Activated naive CD4-positive, alpha-beta T cell treated with anti-CD3 and anti-CD28 coated beads for 36 hours (primary cell): ENCODE results near the gene DNALI1. TPM values are rescaled to one million over a fixed set of nuclear protein-coding genes. Genes with fewer than 3 reads are reported as not detected.
"Not testable (repeated sequence)": the region's sequence is repeated elsewhere in the genome, so short reads cannot be mapped to it uniquely, and the experiment has no call there.

Experiments
- CTCF ChIA-PET: fragments of 350-600 bp; sonication (Branson Sonifier 250); formaldehyde crosslinking; loops from one replicate; lab custom pipeline; 2021; ENCODE audit warnings: antibody characterized with exemption; lab: Charles Lee
- DNase-seq: peaks from one replicate; pipeline ENCODE4 v3.0.0-alpha.2; 2020
- H3K27ac Mint-ChIP-seq: one replicate; pipeline ENCODE4 v1.8.0; 2021; ENCODE audit warnings: mild to moderate bottlenecking, mixed read lengths
- H3K27me3 Mint-ChIP-seq: one replicate; pipeline ENCODE4 v1.8.0; 2021; ENCODE audit warnings: low read depth, mixed read lengths
- H3K36me3 Mint-ChIP-seq: one replicate; pipeline ENCODE4 v1.8.0; 2021; ENCODE audit warnings: low read depth, mixed read lengths
- H3K4me1 Mint-ChIP-seq: one replicate; pipeline ENCODE4 v1.8.0; 2021; ENCODE audit warnings: low read depth, mixed read lengths
- H3K4me3 Mint-ChIP-seq: one replicate; pipeline ENCODE4 v1.8.0; 2021; ENCODE audit warnings: mild to moderate bottlenecking, moderate library complexity, mixed read lengths
- H3K9me3 Mint-ChIP-seq: one replicate; pipeline ENCODE4 v1.8.0; 2021; ENCODE audit warnings: mixed read lengths
- intact Hi-C: fragments of 100-400 bp; cut with micrococcal nuclease; formaldehyde crosslinking; loops from one replicate; pipeline ENCODE4 v1.15.1; 2023
- total RNA-seq, 2 experiments: library from RNA; stranded (reverse); gene quantifications; one replicate each; pipeline ENCODE4 v1.2.3, GENCODE V29; 2021

The DNALI1 gene
- total RNA-seq, 2 experiments from 2014 or later: not detected

DNA sequence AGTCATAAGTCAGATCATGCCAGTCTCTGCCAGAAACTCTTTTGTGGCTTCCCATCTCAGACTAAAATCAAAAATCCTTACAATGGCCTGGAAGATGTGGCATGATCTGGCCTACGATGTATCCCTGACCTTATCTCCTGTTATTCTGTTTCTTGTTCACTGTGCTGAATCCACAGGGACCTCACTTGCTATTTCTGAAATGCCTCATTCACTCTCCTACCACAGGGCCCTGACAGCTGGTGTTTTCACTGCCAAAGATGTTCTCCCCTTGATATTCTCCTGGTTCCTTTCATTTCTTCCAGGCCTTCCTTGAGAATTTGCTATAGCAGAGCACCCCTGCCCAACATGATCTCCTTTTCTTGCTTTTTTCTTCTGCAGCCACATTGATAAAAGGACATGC, 1.7 kb downstream of the DNALI1 start:
- Mint-ChIP-seq H3K27ac (no peak overlapping the region), H3K4me1 (peaks cover 7% of the 10 kb centered on the region), H3K27me3 (no peaks in the 10 kb centered on the region), H3K36me3 (peaks cover 6% of the 10 kb centered on the region), H3K9me3 (no peaks in the 10 kb centered on the region), H3K4me3 (no peak overlapping the region)
- CTCF ChIA-PET: no interaction called here
- DNase-seq: no peak
- intact Hi-C loops: no loop called here

DNA sequence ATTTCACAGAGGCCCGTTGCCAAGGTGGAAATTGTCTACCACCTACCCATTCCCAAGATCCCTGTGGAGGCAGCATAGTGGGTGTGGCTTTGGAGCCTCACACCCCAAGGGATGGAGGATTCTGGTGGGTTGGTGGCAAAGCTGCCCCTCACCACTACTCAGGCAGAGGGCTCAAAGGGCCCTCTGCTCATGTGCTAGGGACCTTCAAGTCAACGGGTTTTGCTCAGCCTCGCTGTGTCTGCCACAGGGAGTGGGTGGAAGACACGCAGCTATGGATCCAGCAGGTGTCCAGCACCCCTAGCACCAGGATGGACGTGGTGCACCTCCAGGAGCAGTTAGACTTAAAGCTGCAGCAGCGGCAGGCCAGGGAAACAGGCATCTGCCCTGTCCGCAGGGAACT, 2.3 kb downstream of the DNALI1 start:
- intact Hi-C loops: no loop called here
- CTCF ChIA-PET: no interaction called here
- no peak for DNase-seq
- Mint-ChIP-seq H3K27ac (no peak overlapping the region), H3K36me3 (peaks cover 4% of the 10 kb centered on the region), H3K9me3 (no peaks in the 10 kb centered on the region), H3K4me3 (no peak overlapping the region), H3K27me3 (no peaks in the 10 kb centered on the region), H3K4me1 (peaks cover 4% of the 10 kb centered on the region)

DNA sequence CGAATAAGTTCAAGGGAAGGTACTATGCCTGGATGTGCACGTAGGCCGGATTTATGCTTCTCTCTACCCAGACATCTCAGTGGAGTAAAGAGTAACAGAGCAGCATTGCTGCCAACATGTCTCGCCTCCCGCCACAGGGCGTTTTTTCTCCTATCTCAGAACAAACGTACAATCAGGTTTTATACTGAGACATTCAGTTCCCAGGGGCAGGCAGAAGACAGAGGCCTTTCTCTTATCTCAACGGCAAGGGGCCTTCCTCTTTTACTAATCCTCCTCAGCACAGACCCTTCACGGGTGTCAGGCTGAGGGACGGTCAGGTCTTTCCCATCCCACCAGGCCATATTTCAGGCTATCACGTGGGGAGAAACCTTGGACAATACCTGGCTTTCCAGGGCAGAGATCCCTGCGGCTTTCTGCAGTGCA, 3.2 kb downstream of the DNALI1 start:
- CTCF ChIA-PET: interaction anchor here (1.3 kb wide), 1 partner anchor 122 kb away, joined by 4 read pairs; no protein-coding TSS in a partner anchor
- H3K36me3 Mint-ChIP-seq, H3K27me3 Mint-ChIP-seq, H3K4me3 Mint-ChIP-seq, H3K4me1 Mint-ChIP-seq, H3K27ac Mint-ChIP-seq, H3K9me3 Mint-ChIP-seq, intact Hi-C loops, DNase-seq: not testable (repeated sequence)

DNA sequence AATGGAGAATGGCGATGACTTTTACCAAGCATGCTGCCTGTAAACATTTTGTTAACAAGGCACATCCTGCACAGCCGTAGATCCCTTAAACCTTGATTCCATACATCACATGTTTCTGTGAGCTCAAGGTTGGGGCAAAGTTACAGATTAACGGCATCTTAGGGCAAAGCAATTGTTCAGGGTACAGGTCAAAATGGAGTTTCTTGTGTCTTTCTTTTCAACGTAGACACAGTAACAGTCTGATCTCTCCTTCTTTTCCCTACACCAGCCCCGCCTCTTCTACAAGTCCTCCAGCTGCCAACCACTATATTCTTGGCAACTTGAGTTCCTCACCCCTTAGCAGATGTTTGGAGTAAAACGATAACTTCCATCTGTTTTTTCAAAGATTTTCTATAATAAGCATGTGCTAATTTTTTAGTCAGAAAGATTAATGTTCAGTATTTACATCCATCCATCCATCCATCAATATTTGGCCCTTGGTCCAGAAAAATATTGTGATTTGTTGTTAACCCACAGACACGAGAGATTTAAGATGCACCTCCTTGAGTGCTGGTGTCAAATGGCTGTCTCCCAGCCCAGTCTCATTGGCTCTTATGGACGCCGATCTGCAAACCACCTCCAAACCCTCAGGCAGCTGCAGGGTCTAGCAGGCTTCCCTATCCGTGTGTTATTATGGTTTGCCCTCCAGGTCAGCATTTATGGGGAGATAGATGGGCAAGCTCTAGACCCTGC, 3.8 kb downstream of the DNALI1 start:
- H3K36me3 Mint-ChIP-seq: peaks cover 5% of the 10 kb centered on the region

DNA sequence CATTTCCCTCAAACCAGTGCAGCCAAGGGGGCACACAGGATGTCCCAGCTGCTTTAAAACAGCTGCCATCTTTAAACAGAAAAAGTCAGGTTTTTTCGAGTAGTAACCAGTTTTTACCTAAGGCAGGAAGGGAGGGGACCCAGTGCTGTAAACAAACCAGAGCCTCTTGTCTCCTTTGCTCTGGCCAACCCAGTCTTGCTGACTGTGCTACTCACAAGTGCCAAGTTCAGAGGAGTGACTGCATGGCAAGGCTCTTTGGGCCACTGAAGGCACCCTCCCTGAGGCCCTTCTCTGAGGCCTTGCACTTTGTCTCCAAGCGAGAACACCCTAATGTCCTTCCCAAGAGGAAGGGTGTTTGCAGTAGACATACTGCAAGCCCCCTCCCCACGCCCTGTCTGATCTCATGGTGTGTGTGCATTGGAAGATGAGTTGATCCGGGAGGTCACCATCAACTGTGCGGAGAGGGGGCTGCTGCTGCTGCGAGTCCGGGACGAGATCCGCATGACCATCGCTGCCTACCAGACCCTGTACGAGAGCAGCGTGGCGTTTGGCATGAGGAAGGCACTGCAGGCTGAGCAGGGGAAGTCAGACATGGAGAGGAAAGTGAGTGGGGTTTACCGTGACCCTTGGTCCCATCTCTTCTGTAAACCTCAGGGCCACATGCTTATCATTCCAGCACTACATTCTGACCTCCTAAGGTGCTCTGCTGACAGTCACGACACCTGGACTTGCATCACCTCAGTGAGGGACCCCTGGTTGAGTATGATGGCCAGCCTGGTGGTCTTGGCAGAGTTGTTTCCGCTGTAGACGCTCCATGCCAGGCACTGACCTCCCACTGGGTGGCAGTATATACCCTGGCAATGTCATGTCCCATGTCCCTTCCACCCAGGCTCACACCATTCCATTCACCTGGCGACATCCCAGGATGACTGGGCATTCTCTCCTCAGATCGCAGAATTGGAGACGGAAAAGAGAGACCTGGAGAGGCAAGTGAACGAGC, 4.7 kb downstream of the DNALI1 start:
- Mint-ChIP-seq H3K36me3 (peaks cover 5% of the 10 kb centered on the region), H3K9me3 (no peaks in the 10 kb centered on the region), H3K27me3 (no peaks in the 10 kb centered on the region), H3K27ac (no peak overlapping the region), H3K4me1 (peaks cover 2% of the 10 kb centered on the region), H3K4me3 (no peak overlapping the region)
- intact Hi-C loops: loop anchor here (1.0 kb wide), 1 partner anchor 121 kb away; no protein-coding TSS in a partner anchor
- CTCF ChIA-PET: interaction anchor here (0.5 to 1.3 kb wide), 5 partner anchors 47 to 129 kb away, joined by 3 to 4 read pairs (median 3); partner anchors contain the start of gene MEAF6
- DNase-seq: peak; percentile 53

More for the DNA sequence above, 3.8 kb downstream of the DNALI1 start:
- no peak overlapping the region for H3K27ac Mint-ChIP-seq
- DNase-seq: no peak
- H3K27me3 Mint-ChIP-seq: no peaks in the 10 kb centered on the region
- CTCF ChIA-PET: interaction anchor here (1.3 kb wide), 1 partner anchor 121 kb away, joined by 4 read pairs; no protein-coding TSS in a partner anchor
- no peak overlapping the region for H3K4me3 Mint-ChIP-seq
- intact Hi-C loops: loop anchor here (1.0 kb wide), 1 partner anchor 122 kb away; no protein-coding TSS in a partner anchor
- peaks cover 2% of the 10 kb centered on the region for H3K4me1 Mint-ChIP-seq
- H3K9me3 Mint-ChIP-seq: no peaks in the 10 kb centered on the region

DNA sequence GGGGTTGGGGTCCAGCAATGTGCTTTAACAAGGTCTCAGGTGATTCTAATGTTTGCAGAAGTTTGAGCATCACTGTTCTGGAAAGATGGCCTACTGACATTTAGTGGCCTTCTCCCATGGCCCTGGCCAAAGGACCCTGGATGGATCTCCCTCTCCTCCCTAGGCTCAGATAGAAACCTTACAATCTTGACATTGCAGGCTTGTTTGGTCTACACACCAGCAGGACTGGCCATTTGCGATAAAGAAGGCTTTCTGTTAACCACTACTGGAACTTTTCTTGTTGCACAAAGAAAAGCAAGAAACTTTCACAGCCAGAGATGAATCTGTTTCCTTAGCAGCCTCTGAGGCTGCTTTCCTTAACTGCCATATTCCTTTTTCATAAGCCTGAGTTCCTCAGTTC, 6.2 kb downstream of the DNALI1 start:
- no peaks in the 10 kb centered on the region for H3K4me1 Mint-ChIP-seq
- peak overlapping the region; percentile 28 for H3K27ac Mint-ChIP-seq
- no peaks in the 10 kb centered on the region for H3K27me3 Mint-ChIP-seq
- intact Hi-C loops: no loop called here
- DNase-seq: no peak
- CTCF ChIA-PET: interaction anchor here (0.8 to 1.3 kb wide), 2 partner anchors 65 to 119 kb away, joined by 3 to 5 read pairs; no protein-coding TSS in a partner anchor
- H3K9me3 Mint-ChIP-seq: no peaks in the 10 kb centered on the region
- no peak overlapping the region for H3K4me3 Mint-ChIP-seq
- H3K36me3 Mint-ChIP-seq: peaks cover 16% of the 10 kb centered on the region

DNA sequence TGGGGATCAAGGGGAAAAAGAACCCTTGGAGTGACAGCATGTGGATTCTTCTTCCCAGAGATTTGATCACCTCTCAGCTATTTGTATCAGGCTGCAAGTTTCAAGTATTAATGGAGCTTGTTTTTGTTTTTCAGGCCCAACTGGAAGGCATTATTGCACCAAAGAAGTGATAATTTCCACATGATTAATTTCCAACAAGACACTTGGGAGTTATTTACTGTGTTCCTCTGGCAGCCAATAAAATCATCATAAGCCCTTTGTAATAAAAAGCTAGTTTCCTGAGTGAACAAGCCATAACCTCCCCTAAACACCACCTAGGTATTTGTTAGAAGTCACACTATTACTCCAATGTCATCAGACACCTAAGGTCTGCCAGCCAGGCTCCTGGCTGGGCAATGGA, 8.2 kb downstream of the DNALI1 start:
- no peaks in the 10 kb centered on the region for H3K4me1 Mint-ChIP-seq
- DNase-seq: no peak
- intact Hi-C loops: no loop called here
- H3K9me3 Mint-ChIP-seq: no peaks in the 10 kb centered on the region
- H3K36me3 Mint-ChIP-seq: peaks cover 27% of the 10 kb centered on the region
- H3K27me3 Mint-ChIP-seq: no peaks in the 10 kb centered on the region
- no peak overlapping the region for H3K27ac Mint-ChIP-seq
- H3K4me3 Mint-ChIP-seq: no peak overlapping the region
- CTCF ChIA-PET: interaction anchor here (0.7 kb wide), 1 partner anchor 132 kb away, joined by 3 read pairs; no protein-coding TSS in a partner anchor

DNA sequence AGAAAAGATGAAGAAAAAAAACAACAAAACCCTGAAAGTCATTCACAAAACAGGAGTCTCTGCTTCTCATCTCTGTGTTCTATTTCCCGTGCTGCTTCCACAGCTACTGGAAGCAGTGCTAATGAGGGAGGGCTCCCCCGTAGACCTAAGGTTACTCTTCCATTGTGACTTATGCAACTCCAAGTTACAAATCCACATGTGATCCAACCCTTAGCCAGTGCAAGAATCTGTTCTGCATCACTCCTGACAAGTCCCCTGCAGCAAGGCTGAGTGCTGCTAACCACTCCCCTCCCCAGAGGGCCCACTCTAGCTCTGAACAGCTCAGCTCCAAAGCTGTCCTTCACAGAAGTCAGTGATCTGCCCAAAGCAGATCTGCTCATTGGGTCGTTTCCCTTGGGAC, 10.3 kb downstream of the DNALI1 start:
- CTCF ChIA-PET: no interaction called here
- intact Hi-C loops: no loop called here
- Mint-ChIP-seq H3K4me3 (no peak overlapping the region), H3K9me3 (no peaks in the 10 kb centered on the region), H3K4me1 (peaks cover 13% of the 10 kb centered on the region), H3K27me3 (no peaks in the 10 kb centered on the region), H3K36me3 (peaks cover 38% of the 10 kb centered on the region), H3K27ac (no peak overlapping the region)
- DNase-seq: no peak

DNA sequence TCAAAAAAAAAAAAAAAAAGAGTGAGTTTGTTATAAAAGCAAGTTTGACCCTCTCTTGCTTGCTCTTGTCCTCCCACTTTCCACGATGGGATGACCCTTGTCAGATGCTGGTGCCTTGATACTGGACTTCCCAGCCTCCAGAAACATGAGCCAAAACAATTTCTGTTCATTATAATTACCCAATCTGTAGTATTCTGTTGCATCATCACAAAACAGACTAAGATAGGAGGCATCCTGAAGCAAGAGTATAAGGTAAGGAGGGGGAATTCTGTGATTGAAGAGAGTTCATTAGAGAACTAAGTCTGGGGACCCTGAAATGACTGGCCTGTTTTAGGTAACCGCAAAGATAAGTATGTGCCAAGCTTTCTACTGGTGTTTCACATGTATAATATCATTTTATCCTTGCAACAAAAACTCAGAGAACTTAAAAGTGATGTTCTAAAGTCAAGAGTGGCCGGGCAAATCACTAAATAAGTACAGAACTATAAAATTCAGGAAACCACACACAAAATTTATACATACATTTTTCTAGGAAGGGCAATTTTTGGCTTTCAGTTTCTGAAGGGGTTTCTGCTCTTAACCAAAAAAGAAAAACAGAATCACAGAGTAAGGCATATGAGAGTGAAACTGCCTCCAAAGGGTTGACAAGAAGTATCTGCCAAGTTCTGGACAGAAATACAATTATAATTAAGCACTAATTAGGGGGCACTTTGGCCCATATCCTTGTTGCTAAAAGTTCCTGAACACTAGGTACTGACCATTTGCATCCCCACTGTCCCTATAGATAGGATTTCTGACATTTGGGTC, 14.0 kb downstream of the DNALI1 start:
- Mint-ChIP-seq H3K9me3 (no peaks in the 10 kb centered on the region), H3K4me1 (peaks cover 26% of the 10 kb centered on the region)

DNA sequence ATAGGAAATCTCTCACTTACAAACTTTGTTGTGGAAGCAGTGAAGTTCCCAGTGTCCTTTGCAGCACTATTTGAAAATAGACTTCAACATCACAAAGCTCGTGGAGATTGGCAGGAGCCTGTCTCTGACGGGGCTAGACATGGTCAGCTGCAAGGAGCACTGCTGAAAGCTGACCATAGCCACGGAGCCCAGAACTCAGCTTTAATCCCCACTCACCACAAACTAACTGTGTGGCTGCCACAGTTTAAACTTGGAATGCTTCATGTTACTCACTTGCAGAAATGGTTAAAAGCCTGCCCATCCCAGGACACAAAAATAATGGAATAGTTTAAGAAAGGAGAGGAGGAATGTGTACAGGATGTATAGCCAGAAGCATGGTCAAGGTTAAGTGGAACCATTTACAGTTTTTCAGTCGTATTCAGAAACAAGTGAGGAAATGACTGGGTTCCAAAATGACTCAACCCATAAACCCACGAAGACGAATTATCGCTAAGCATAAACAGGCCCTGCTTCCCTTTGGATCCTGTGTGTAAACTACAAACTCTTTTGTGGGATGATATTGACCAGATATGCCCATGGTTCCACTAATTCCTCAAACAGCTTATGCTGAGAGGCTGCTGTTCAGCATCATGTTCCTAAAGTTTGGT, 18.2 kb downstream of the DNALI1 start:
- Mint-ChIP-seq H3K36me3 (peaks cover 59% of the 10 kb centered on the region), H3K27me3 (no peaks in the 10 kb centered on the region), H3K4me3 (no peak overlapping the region), H3K27ac (peak overlapping the region; percentile 60), H3K9me3 (no peaks in the 10 kb centered on the region), H3K4me1 (peaks cover 48% of the 10 kb centered on the region)
- intact Hi-C loops: no loop called here
- DNase-seq: peak; percentile 19
- CTCF ChIA-PET: interaction anchor here (0.6 kb wide), 1 partner anchor 28 kb away, joined by 4 read pairs; no protein-coding TSS in a partner anchor

More for the DNA sequence above, 14.0 kb downstream of the DNALI1 start:
- intact Hi-C loops: no loop called here
- no peak for DNase-seq
- Mint-ChIP-seq H3K27me3 (no peaks in the 10 kb centered on the region), H3K36me3 (peaks cover 58% of the 10 kb centered on the region), H3K4me3 (no peak overlapping the region), H3K27ac (peak overlapping the region; percentile 66)
- CTCF ChIA-PET: no interaction called here

DNA sequence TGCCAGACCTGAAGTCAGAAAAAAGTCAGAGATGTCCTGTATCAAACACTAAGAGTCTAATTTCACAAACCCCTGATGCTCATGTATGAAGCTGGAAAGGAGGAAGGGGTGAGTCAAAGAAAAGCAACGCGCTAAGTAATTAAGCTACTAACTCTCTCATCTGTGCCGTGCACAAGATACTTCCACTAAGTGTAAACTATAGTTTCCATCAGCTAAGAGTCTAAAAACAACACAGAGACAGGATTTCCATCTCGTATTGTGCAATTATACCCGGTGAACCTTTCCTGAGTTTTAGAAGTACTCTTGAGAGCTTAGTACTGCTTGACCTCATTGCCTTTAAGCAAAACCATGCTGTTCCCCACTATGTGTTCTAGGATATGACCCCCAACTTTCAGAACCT, 19.0 kb downstream of the DNALI1 start:
- Mint-ChIP-seq H3K9me3 (no peaks in the 10 kb centered on the region), H3K4me3 (no peak overlapping the region), H3K27me3 (no peaks in the 10 kb centered on the region), H3K36me3 (peaks cover 57% of the 10 kb centered on the region), H3K27ac (peak overlapping the region; percentile 51), H3K4me1 (peaks cover 47% of the 10 kb centered on the region)
- DNase-seq: no peak
- CTCF ChIA-PET: no interaction called here
- intact Hi-C loops: loop anchor here (2.0 kb wide), 1 partner anchor 19 kb away; the partner anchor contains the start of gene GNL2
